ENCODE data around the gene STK11IP. TPM values are rescaled to one million over a fixed set of nuclear protein-coding genes. Genes with fewer than 3 reads are reported as not detected.

Gene STK11IP
- 10 to 100 TPM; 35.3 to 40.3 TPM for total RNA-seq

GRCh38 chr2:219597552-219598307 lies at the start of gene STK11IP:
Gene STK11IP (plus strand): TSS chr2:219597857. CDS start chr2:219598120, 263 bp downstream.
- peak within 1 kb of the TSS; percentile 96 for H3K27ac Mint-ChIP-seq
- H3K9me3 Mint-ChIP-seq: no peaks in the 10 kb centered on the region
- peak; percentile 95 for DNase-seq
- no peaks in the 10 kb centered on the region for H3K27me3 Mint-ChIP-seq
- CTCF ChIA-PET: interaction anchor here (0.7 to 2.3 kb wide), 4 partner anchors 45 to 68 kb away, joined by 3 to 7 read pairs (median 3); no protein-coding TSS in a partner anchor
- peaks cover 3% of the 10 kb centered on the region for H3K36me3 Mint-ChIP-seq (ENCODE audit: low read depth)
- POLR2A ChIA-PET: no interaction called here
- H3K4me1 Mint-ChIP-seq: peaks cover 27% of the 10 kb centered on the region
- peak within 1 kb of the TSS; percentile 92 for H3K4me3 Mint-ChIP-seq

GRCh38 chr2:219548990-219549389 lies 48.7 kb upstream of the STK11IP start:
- ChIA-PET POLR2A (no interaction called here), CTCF (interaction anchor here (1.0 to 4.4 kb wide), 4 partner anchors 8 to 94 kb away, joined by 3 to 16 read pairs (median 6); no protein-coding TSS in a partner anchor)
- no peak for DNase-seq
- Mint-ChIP-seq H3K4me3 (no peak overlapping the region), H3K9me3 (no peaks in the 10 kb centered on the region), H3K4me1 (peaks cover 10% of the 10 kb centered on the region), H3K36me3 (ENCODE audit: low read depth) (no peaks in the 10 kb centered on the region), H3K27ac (no peak overlapping the region), H3K27me3 (peaks cover 38% of the 10 kb centered on the region)

GRCh38 chr2:219549619-219550018 lies 48.0 kb upstream of the STK11IP start:
- no peak for DNase-seq
- H3K4me1 Mint-ChIP-seq: peaks cover 5% of the 10 kb centered on the region
- H3K27me3 Mint-ChIP-seq: peaks cover 38% of the 10 kb centered on the region
- no peak overlapping the region for H3K27ac Mint-ChIP-seq
- ChIA-PET POLR2A (no interaction called here), CTCF (interaction anchor here (1.3 to 4.4 kb wide), 3 partner anchors 8 to 93 kb away, joined by 5 to 16 read pairs (median 6); no protein-coding TSS in a partner anchor)
- H3K36me3 Mint-ChIP-seq (ENCODE audit: low read depth): no peaks in the 10 kb centered on the region
- H3K4me3 Mint-ChIP-seq: no peak overlapping the region
- no peaks in the 10 kb centered on the region for H3K9me3 Mint-ChIP-seq

GRCh38 chr2:219551441-219552381 lies 45.9 kb upstream of the STK11IP start:
- H3K9me3 Mint-ChIP-seq: no peaks in the 10 kb centered on the region
- DNase-seq: no peak
- POLR2A ChIA-PET: no interaction called here
- H3K36me3 Mint-ChIP-seq (ENCODE audit: low read depth): no peaks in the 10 kb centered on the region
- H3K27ac Mint-ChIP-seq: peak overlapping the region; percentile 60
- CTCF ChIA-PET: interaction anchor here (0.8 to 5.7 kb wide), 6 partner anchors 8 to 90 kb away, joined by 3 to 25 read pairs (median 5); partner anchors contain the start of genes CHPF, GMPPA and TMEM198
- H3K4me3 Mint-ChIP-seq: peak overlapping the region; percentile 73
- peaks cover 26% of the 10 kb centered on the region for H3K27me3 Mint-ChIP-seq
- peaks cover 2% of the 10 kb centered on the region for H3K4me1 Mint-ChIP-seq

GRCh38 chr2:219552382-219553167 lies 45.1 kb upstream of the STK11IP start:
- Mint-ChIP-seq H3K4me1 (peaks cover 2% of the 10 kb centered on the region), H3K27me3 (peaks cover 26% of the 10 kb centered on the region), H3K9me3 (no peaks in the 10 kb centered on the region), H3K4me3 (peak overlapping the region; percentile 73), H3K36me3 (ENCODE audit: low read depth) (no peaks in the 10 kb centered on the region), H3K27ac (no peak overlapping the region)
- ChIA-PET POLR2A (no interaction called here), CTCF (interaction anchor here (1.1 to 5.7 kb wide), 6 partner anchors 8 to 54 kb away, joined by 3 to 25 read pairs (median 6); partner anchors contain the start of genes CHPF, GMPPA and TMEM198)
- peak; percentile 77 for DNase-seq

GRCh38 chr2:219553168-219553417 lies 44.6 kb upstream of the STK11IP start:
- Mint-ChIP-seq H3K4me1 (peaks cover 2% of the 10 kb centered on the region), H3K27me3 (peaks cover 26% of the 10 kb centered on the region), H3K36me3 (ENCODE audit: low read depth) (no peaks in the 10 kb centered on the region), H3K4me3 (peak overlapping the region; percentile 34), H3K27ac (no peak overlapping the region), H3K9me3 (no peaks in the 10 kb centered on the region)
- CTCF ChIA-PET: interaction anchor here (0.9 to 5.7 kb wide), 5 partner anchors 7 to 90 kb away, joined by 3 to 25 read pairs (median 5); partner anchors contain the start of genes CHPF, GMPPA and TMEM198
- POLR2A ChIA-PET: no interaction called here
- no peak for DNase-seq

GRCh38 chr2:219553463-219553963 lies 44.1 kb upstream of the STK11IP start:
- Mint-ChIP-seq H3K4me3 (peak overlapping the region; percentile 34), H3K36me3 (ENCODE audit: low read depth) (no peaks in the 10 kb centered on the region), H3K27ac (no peak overlapping the region), H3K9me3 (no peaks in the 10 kb centered on the region), H3K27me3 (peaks cover 26% of the 10 kb centered on the region), H3K4me1 (peaks cover 2% of the 10 kb centered on the region)
- ChIA-PET CTCF (interaction anchor here (0.9 to 5.7 kb wide), 3 partner anchors 10 to 89 kb away, joined by 3 to 25 read pairs (median 5); partner anchors contain the start of genes CHPF and TMEM198), POLR2A (no interaction called here)
- no peak for DNase-seq

GRCh38 chr2:219554350-219554749 lies 43.3 kb upstream of the STK11IP start:
- Mint-ChIP-seq H3K4me3 (no peak overlapping the region), H3K9me3 (no peaks in the 10 kb centered on the region), H3K27me3 (peaks cover 26% of the 10 kb centered on the region), H3K27ac (no peak overlapping the region), H3K4me1 (peaks cover 2% of the 10 kb centered on the region), H3K36me3 (ENCODE audit: low read depth) (no peaks in the 10 kb centered on the region)
- POLR2A ChIA-PET: no interaction called here
- CTCF ChIA-PET: interaction anchor here (1.6 to 5.7 kb wide), 2 partner anchors 11 to 13 kb away, joined by 5 to 25 read pairs; partner anchors contain the start of genes CHPF and TMEM198
- DNase-seq: no peak

GRCh38 chr2:219555956-219556355 lies 41.7 kb upstream of the STK11IP start:
- H3K4me1 Mint-ChIP-seq: peaks cover 1% of the 10 kb centered on the region
- no peak overlapping the region for H3K27ac Mint-ChIP-seq
- POLR2A ChIA-PET: no interaction called here
- no peaks in the 10 kb centered on the region for H3K36me3 Mint-ChIP-seq (ENCODE audit: low read depth)
- peaks cover 22% of the 10 kb centered on the region for H3K27me3 Mint-ChIP-seq
- H3K4me3 Mint-ChIP-seq: no peak overlapping the region
- CTCF ChIA-PET: interaction anchor here (1.0 to 5.7 kb wide), 2 partner anchors 11 to 15 kb away, joined by 3 to 25 read pairs; no protein-coding TSS in a partner anchor
- no peaks in the 10 kb centered on the region for H3K9me3 Mint-ChIP-seq
- no peak for DNase-seq

- H3K4me3 Mint-ChIP-seq: no peak overlapping the region
- H3K27ac Mint-ChIP-seq: no peak overlapping the region
- no peaks in the 10 kb centered on the region for H3K36me3 Mint-ChIP-seq (ENCODE audit: low read depth)
- ChIA-PET CTCF (interaction anchor here (1.0 to 2.3 kb wide), 3 partner anchors 11 to 27 kb away, joined by 3 to 11 read pairs (median 3); no protein-coding TSS in a partner anchor), POLR2A (no interaction called here)
- H3K4me1 Mint-ChIP-seq: no peaks in the 10 kb centered on the region
- no peaks in the 10 kb centered on the region for H3K9me3 Mint-ChIP-seq
- H3K27me3 Mint-ChIP-seq: peaks cover 19% of the 10 kb centered on the region
- no peak for DNase-seq
These were observed 41.2 kb upstream of the STK11IP start for GRCh38 chr2:219556413-219556812.

GRCh38 chr2:219557320-219557719 lies 40.3 kb upstream of the STK11IP start:
- Mint-ChIP-seq H3K36me3 (ENCODE audit: low read depth) (no peaks in the 10 kb centered on the region), H3K27ac (no peak overlapping the region), H3K27me3 (peaks cover 14% of the 10 kb centered on the region), H3K4me1 (no peaks in the 10 kb centered on the region), H3K4me3 (no peak overlapping the region), H3K9me3 (no peaks in the 10 kb centered on the region)
- POLR2A ChIA-PET: no interaction called here
- CTCF ChIA-PET: interaction anchor here (1.5 to 2.3 kb wide), 2 partner anchors 16 to 27 kb away, joined by 3 to 11 read pairs; no protein-coding TSS in a partner anchor
- DNase-seq: no peak
